ENCODE results near the gene CAMSAP3.

The CAMSAP3 gene, protein sequence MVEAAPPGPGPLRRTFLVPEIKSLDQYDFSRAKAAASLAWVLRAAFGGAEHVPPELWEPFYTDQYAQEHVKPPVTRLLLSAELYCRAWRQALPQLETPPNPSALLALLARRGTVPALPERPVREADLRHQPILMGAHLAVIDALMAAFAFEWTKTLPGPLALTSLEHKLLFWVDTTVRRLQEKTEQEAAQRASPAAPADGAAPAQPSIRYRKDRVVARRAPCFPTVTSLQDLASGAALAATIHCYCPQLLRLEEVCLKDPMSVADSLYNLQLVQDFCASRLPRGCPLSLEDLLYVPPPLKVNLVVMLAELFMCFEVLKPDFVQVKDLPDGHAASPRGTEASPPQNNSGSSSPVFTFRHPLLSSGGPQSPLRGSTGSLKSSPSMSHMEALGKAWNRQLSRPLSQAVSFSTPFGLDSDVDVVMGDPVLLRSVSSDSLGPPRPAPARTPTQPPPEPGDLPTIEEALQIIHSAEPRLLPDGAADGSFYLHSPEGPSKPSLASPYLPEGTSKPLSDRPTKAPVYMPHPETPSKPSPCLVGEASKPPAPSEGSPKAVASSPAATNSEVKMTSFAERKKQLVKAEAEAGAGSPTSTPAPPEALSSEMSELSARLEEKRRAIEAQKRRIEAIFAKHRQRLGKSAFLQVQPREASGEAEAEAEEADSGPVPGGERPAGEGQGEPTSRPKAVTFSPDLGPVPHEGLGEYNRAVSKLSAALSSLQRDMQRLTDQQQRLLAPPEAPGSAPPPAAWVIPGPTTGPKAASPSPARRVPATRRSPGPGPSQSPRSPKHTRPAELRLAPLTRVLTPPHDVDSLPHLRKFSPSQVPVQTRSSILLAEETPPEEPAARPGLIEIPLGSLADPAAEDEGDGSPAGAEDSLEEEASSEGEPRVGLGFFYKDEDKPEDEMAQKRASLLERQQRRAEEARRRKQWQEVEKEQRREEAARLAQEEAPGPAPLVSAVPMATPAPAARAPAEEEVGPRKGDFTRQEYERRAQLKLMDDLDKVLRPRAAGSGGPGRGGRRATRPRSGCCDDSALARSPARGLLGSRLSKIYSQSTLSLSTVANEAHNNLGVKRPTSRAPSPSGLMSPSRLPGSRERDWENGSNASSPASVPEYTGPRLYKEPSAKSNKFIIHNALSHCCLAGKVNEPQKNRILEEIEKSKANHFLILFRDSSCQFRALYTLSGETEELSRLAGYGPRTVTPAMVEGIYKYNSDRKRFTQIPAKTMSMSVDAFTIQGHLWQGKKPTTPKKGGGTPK

DNA sequence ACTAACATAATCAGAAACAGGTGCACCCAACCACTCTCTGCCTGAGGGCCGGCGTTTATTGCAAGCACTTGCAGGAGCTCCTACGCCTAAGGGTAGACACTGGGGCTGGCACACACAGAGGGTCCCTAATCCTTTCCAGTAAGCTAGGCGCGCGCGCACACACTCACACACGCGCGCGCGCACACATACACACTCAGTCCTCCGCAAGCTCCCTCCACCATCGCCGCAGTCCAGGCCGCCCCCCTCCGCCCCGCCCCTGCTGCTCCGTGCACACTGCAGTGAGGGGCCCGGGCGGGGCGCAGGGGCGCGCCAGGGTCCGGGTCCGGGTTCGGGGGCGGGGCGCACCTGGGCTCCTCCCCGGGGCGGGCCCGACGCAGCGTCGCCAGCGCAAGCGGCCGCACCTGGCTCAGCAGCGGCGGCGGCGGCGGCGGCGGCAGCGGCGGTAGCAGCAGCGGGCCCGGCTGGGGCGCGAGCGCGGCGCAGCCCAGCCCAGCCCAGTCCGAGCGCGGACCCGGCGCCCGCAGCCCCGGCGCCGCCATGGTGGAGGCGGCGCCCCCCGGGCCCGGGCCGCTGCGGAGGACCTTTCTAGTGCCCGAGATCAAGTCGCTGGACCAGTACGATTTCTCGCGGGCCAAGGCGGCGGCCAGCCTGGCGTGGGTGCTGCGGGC lies at the start of gene CAMSAP3:
Gene CAMSAP3, plus strand, starts transcription at position 398 of the 668 bp plus-strand sequence. Its CDS starts 140 bp downstream, at position 538.
- DNase-seq (ENCODE audit: low read depth in 2 of 2), result peak; percentile 21 to 51

DNA sequence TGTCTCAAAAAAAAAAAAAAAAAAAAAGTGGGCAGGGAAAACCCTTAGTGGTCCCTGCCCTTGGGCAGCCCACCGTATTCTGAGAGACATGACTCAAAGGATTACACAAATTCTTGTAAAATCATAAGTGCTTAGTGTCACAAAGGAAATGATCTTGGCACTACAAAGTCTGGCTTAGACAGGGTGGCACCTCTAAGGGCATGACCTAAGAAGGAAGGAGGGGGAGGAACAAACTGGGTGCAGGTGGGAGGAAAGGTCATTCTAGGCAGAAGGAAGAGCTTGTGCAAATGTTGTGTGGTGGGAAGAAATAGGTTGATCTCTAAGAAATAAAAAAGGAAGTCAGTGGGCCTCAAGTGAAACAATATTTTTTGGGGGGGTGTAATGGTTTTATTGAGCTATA lies 49.8 kb upstream of the CAMSAP3 start:
- no peak for DNase-seq (ENCODE audit: low read depth in 2 of 2)

DNA sequence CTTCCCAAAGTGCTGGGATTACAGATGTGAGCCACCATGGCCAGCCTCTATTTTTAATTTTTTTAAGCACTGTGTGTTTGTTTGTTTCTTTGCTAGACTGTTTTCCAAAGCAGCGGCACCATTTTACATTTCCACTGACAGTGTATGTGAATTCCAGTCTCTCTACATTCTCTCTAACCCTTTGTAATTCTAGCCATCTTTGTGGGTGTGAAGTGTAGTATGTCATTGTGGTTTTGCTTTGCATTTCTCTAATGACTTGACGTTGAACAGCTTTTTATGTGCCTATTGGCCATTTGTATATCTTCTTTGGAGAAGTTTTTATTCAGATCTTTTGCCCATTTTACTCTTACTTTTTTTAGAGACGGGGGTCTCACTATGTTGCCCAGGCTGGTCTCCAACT lies 48.5 kb upstream of the CAMSAP3 start:
- DNase-seq (ENCODE audit: low read depth in 2 of 2), result no peak

DNA sequence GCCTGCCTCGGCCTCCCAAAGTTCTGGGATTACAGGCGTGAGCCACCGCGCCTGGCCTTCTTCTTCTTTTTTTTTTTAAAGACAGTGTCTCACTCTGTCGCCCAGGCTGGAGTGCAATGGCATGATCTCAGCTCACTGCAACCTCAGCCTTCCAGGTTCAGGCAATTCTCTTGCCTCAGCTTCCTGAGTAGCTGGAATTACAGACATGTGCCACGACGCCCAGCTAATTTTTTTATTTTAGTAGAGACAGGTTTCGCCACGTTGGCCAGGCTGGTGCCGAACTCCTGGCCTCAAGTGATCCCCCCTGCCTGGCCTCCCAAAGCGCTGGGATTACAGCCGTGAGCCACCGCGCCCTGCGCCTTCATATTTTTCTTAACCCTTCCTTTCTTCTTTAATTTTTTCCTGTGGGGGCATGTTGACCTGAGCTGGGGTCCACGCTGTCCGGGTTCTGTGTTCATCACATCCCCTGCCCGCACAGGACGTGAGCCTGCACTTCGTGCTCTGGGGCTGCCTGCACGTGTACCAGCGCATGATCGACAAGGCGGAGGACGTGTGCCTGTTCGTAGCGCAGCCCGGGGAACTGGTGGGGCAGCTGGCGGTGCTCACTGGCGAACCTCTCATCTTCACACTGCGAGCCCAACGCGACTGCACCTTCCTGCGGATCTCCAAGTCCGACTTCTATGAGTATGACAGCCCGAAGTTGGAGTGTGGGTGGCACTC lies 46.1 kb upstream of the CAMSAP3 start:
- DNase-seq (ENCODE audit: low read depth in 2 of 2), result no peak

DNA sequence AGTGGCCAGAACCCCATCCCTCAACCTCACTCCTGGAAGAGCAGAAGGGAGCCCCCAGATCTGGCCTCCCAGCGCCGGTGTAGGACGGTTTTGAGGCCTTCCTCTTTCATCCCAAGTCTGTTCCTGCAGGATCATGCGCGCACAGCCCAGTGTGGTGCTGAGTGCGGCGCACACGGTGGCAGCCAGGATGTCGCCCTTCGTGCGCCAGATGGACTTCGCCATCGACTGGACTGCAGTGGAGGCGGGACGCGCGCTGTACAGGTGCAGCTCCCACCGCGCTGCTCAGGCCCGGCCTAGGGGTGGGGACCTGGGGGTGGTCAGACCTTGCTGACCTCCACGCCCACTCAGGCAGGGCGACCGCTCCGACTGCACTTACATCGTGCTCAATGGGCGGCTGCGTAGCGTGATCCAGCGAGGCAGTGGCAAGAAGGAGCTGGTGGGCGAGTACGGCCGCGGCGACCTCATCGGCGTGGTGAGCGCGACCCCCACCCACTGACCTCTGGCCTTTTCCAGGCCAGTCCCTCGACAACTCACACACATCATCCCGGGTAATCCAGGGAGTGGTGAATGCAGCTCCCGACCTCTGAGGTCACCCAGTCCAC lies 45.4 kb upstream of the CAMSAP3 start:
- DNase-seq (ENCODE audit: low read depth in 2 of 2), result no peak

DNA sequence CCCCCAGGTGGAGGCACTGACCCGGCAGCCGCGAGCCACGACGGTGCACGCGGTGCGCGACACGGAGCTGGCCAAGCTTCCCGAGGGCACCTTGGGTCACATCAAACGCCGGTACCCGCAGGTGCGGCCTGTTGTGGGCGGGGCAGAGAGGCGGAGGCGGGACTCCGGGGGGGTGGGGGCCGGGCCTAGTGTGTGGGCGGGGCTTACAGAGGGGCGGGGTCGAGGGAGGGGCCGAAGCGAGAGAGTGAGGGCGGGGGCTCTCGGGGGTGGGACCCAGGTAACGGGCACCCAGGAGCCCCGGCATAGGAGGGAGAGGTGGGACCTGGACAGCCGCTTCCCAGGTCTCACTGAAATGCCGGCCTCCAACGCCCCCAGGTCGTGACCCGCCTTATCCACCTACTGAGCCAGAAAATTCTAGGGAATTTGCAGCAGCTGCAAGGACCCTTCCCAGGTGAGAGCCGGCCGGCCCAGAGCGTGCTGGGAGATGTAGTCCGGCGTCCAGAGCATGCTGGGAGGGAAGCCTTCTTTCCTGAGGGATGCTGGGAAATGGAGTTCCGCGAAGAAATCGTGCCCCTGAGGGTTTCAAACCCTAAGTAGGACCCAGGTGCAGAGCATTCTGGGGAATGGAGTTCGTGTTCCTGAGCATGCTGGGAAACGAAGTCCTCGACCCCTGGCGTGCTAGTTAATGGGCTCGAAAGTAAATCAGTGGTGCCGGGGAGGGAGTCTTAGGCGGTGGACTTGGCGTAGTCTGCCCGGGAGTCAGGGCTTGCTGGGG lies 44.5 kb upstream of the CAMSAP3 start:
- DNase-seq (ENCODE audit: low read depth in 2 of 2), result no peak

DNA sequence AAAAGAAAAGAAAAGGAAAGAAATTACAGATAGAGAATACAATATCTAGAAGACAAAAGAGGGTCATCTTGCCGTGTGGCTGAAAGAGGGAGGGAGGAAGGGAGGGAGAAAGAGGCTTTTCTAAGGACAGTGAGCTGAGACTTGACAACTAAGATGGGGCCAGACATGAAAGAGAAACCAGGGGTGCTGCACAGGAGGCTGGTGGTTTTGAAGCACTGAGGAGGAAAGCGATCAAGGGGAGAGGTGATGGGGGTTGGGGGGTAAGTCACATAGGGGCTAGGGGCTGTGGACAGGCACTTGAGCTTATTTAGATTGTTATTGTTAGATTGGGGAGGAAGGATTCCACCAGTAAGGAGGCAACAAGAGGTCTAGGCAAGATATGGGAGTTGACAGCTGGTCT lies 42.9 kb upstream of the CAMSAP3 start:
- no peak for DNase-seq (ENCODE audit: low read depth in 2 of 2)

DNA sequence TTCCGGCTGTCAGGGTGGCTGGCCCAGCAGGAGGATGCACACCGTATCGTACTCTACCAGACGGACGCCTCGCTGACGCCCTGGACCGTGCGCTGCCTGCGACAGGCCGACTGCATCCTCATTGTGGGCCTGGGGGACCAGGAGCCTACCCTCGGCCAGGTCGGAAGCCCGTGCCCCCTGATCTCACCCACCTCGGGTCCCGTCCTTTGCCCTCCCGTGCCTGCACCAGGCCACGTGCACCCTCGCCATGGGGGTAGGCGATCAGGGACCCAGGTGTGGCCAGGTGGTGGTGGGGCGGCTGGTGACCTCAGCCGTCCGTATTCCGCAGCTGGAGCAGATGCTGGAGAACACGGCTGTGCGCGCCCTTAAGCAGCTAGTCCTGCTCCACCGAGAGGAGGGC lies 41.1 kb upstream of the CAMSAP3 start:
- DNase-seq (ENCODE audit: low read depth in 2 of 2), result no peak

DNA sequence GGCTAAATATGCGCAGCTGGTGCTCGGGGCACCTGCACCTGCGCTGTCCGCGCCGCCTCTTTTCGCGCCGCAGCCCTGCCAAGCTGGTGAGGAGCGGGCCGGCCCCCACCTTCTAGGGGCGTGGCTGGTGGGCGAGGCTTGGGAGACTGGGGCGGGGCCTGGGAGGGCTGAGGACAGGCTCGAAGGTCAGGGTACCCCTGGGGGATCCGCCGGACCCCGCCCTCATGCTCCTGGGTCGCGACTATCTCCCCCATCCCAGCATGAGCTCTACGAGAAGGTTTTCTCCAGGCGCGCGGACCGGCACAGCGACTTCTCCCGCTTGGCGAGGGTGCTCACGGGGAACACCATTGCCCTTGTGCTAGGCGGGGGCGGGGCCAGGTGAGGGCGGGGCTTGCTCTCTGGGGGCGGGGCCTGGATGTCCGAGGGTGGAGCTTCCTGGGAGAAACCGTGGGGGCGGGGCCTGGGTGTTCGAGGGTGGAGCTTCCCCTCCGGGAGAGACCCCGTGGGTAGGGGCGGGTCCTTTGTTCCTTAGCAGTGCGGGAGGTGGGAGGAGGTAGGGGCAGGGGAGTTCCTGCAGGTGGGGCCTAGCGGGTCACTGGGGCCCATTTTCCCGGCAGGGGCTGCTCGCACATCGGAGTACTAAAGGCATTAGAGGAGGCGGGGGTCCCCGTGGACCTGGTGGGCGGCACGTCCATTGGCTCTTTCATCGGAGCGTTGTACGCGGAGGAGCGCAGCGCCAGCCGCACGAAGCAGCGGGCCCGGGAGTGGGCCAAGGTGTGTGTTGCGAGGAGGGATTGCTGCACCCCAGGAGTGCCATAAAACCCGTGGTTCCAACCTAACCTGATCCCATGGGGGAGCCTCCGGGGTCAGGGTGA lies 40.4 kb upstream of the CAMSAP3 start:
- DNase-seq (ENCODE audit: low read depth in 2 of 2), result no peak

DNA sequence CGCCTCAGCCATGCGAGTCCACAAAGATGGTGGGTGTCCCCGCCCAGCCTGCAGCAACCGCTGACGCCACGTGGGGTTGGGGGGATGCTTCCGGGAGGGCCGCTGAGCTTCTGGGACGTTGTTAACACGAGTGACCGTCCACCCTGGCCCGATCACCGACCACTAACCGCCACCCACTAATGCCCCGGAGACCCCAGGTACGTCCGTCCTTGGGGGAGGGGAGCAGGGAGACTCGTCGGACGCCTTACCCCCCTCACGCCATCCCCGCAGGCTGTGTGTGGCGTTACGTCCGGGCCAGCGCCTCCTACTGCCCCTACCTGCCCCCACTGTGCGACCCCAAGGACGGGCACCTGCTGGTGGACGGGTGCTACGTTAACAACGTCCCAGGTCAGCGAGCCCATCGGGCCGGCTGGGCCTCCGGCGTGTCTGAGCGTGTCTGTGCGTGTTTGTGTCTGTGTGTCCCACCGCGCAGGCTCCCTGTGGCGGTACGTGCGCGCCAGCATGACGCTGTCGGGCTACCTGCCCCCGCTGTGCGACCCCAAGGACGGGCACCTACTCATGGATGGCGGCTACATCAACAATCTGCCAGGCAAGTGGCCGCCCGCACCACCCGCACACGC lies 38.9 kb upstream of the CAMSAP3 start:
- no peak for DNase-seq (ENCODE audit: low read depth in 2 of 2)

DNA sequence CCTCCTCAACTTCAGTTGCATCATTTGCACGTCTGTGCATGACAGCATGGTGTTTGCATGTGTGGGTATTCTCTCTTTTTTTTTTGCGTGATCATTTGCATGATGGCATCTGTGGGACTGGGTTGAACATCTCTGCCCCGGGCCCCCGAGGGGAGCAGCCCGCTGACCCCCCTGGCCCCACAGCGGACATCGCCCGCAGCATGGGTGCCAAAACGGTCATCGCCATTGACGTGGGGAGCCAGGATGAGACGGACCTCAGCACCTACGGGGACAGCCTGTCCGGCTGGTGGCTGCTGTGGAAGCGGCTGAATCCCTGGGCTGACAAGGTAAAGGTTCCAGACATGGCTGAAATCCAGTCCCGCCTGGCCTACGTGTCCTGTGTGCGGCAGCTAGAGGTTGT lies 37.0 kb upstream of the CAMSAP3 start:
- DNase-seq (ENCODE audit: low read depth in 2 of 2), result no peak

DNA sequence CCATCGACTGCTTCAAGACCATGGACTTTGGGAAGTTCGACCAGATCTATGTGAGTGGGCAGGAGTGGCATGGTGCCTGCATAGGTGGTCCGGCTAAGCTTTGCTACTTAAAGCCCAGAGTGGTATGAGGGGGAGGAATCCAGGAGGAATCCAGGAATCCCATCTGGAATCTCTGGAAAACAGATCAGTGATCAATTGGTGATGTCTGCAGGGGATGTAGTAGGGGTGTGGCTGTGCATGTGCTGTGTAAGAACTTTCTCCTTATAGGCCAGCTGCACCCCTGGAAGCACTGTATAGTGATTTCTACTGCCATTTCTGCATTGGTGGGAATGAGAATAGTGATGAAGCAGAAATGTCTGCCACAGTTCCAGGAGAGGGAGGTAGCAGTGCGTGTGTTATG lies 36.6 kb upstream of the CAMSAP3 start:
- no peak for DNase-seq (ENCODE audit: low read depth in 2 of 2)

DNA sequence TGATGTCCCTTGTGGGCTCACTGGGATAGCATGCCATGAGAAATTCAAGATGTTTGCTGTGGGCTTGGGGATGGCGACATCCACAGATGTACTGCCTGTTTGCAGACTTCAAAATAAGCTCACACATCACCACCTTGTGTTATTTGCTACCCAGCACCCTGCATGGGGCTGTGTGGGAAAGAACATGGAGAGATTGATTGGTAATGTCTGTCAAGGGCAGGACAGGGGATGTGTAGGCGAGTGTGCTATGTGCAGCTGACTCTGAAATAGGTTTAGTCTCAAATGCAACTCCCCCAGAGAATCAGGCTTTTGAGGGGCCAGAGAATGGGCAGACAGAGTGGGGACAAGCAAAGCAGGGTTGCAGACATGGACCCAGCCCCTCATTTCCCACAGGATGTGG lies 35.4 kb upstream of the CAMSAP3 start:
- no peak for DNase-seq (ENCODE audit: low read depth in 2 of 2)

DNA sequence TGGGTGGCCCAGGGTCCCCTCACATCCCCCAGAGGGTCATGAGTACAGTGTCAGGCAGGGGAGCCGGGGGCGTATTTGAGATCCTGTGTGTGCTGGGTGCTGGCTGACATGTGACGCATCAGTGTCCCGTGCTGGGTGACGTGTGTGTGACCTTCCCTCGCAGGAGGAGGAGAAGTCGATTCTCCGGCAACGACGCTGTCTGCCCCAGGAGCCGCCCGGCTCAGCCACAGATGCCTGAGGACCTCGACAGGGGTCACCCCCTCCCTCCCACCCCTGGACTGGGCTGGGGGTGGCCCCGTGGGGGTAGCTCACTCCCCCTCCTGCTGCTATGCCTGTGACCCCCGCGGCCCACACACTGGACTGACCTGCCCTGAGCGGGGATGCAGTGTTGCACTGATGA lies 34.3 kb upstream of the CAMSAP3 start:
- no peak for DNase-seq (ENCODE audit: low read depth in 2 of 2)

DNA sequence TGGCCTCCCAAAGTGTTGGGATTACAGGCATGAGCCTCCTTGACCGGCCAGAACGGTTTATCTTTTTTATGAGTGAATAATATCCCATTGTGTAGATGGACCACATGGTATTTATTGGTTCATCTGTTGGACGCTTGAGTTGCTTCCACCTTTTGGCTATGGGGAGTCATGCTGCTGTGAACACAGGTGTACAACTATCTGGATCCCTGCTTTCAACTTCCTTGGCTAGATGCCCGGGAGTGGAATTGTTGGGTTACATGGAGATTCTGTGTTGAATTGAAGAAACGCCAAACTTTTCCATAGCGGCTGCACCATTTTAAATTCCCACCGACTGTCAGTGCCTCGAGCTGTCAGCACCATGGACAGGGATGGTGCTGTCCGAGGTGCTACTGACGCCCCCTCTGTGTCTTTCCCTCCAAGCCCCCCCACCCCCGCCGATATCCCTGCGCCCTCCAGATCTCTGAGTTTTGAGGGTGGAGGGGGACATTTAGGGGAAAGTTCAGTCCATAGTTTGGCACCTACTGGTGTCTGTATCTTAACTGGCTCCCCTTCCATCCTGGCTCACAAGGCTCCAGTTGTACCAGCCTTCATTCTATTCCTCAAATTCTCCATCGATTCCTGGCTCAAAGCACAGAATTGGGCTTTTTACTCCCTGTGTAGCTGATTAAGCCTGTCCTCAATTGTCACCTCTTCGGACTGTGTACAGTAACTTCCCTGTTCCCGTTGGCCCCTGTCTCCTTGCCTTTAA lies 32.8 kb upstream of the CAMSAP3 start:
- DNase-seq (ENCODE audit: low read depth in 2 of 2), result no peak

DNA sequence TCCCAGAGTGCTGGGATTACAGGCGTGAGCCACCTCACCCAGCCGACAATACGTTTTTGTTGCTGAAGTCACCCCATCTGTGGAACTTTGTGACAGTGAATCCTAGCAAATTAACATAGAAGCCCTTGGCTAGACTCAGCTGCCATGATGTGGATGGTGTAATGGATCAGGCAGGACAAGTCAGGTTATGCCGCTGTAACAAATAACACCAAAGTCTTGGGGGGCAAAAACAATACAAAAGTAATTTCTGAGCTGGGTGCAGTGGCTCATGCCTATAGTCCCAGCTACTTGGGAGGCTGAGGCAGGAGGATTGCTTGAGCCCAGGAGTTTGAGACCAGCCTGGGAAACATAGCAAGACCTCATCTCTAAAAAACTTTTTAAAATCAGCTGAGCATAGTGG lies 30.8 kb upstream of the CAMSAP3 start:
- DNase-seq (ENCODE audit: low read depth in 2 of 2), result no peak

DNA sequence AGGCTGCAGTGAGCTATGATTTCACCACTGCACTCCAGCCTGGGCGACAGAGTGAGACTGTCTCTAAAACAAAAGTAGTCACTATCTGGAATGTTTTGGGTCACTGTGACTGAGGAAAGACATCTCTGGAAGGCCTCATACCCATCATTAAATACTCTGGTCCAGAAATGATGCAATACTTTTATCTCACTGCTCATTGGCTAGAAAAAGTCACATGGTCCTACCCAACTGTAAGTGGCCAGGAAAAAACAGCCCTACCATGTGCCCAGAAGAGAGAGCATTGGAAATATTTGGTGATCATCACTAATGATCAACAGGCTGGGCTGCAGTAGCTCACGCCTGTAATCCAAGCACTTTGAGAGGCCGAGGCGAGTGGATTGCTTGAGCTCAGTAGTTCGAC lies 30.3 kb upstream of the CAMSAP3 start:
- DNase-seq (ENCODE audit: low read depth in 2 of 2), result no peak

DNA sequence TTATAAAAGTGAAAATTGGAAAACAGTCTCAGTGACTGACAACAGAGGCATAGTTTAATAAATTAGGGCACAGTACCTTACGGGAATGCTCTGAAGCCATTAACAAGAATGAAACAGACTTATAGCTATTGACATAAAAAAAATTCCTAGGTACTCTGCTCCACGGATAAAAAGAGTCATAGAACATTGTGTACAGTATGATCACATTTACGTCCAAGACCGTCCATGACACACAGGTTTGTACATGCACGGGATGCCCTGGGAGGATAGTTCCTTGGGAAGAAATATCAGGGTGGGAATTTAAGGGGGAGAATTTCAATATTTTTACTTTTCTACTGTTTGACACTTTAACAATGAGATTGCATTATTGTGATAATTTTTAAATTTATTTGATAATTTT lies 24.9 kb upstream of the CAMSAP3 start:
- no peak for DNase-seq (ENCODE audit: low read depth in 2 of 2)
